Esophagus muscularis mucosa (tissue), 2 donors: ENCODE results near the gene PPCS.

Source experiments
- POLR2A ChIP-seq: fragments of 450-650 bp; IDR thresholded peaks from one replicate; pipeline ENCODE4 v1.6.1; 2017; ENCODE audit warnings: antibody characterized with exemption, moderate library complexity, mild to moderate bottlenecking, low read depth
- POLR2AphosphoS5 ChIP-seq, 2 donors: sonication (generic); formaldehyde crosslinking; IDR thresholded peaks; one replicate each; pipeline ENCODE4 v1.6.1; 2017; ENCODE audit warnings: antibody characterized with exemption in 2 of 2

GRCh38 chr1:42469727-42470126 is 13.4 kb downstream of the PPCS start:
- TF ChIP-seq POLR2AphosphoS5 (IDR thresholded peaks at IDR 0.05) (no peak), POLR2A (no peak)
